HG02870 (cell line): ENCODE measurements around the gene MAP7.
A peak's percentile ranks its signal among the peaks of the same experiment; 100 is the strongest.

Experiments used
- ATAC-seq: cut with Tn5 transposase; IDR thresholded peaks from one replicate; pipeline ENCODE4 v1.9.1; 2021; ENCODE audit warnings: mild to moderate bottlenecking, moderate library complexity; ENCODE audit not compliant: unreplicated experiment

Gene MAP7

DNA sequence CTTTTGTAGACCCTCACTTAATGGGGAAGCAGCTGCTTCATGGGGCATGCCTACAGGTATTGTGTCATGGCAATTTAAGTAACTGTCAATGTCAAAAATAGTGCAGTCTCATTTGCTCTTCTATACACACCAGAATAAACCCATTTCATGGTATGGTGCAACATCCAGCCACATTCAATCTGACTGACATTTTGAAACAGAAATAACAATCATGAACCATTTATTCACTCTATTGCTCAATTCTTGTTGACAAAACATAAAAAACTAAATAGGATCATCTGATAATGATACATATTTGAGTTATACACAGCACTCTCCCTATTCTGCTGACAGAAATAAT lies 122.9 kb downstream of the MAP7 start:
- ATAC-seq: no peak

GRCh38 chr6:136426627-136427377 lies 123.4 kb downstream of the MAP7 start:
- no peak for ATAC-seq

DNA sequence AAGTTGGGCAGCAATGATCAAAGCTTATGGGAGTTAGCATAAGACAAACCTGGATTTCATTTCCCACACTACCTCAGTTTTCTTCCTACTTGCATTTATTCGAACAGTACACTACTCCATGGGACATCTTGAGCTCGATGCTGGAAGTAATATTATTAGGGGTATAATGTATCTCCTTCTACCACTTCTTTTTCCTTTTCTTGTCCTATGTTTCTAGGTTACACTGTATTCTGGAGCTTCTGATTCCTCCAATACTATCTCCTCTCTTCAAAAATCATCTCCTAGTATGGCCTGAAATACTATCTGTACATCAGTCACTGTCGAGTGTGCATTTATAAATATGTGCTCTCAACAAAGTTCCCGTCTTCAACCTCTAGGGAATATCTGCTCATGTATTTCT lies 124.4 kb downstream of the MAP7 start:
- no peak for ATAC-seq

DNA sequence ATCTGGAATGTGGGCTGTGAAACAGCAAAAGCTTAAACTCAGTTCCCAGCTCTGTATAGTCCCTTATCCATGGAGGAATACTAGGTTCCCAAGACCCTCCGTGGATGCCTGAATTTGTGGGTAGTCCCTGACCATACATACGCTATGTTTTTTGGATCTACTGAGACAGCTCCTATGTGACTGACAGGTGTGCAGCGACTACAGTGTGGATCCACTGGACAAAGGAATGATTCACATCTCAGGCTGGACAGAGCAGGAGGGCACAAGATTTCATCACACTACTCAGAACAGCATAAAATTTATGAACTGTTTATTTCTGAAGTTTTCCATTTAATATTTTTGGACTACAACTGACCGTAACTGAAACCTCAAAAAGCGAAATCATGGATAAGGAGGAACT lies 125.3 kb downstream of the MAP7 start:
- no peak for ATAC-seq

DNA sequence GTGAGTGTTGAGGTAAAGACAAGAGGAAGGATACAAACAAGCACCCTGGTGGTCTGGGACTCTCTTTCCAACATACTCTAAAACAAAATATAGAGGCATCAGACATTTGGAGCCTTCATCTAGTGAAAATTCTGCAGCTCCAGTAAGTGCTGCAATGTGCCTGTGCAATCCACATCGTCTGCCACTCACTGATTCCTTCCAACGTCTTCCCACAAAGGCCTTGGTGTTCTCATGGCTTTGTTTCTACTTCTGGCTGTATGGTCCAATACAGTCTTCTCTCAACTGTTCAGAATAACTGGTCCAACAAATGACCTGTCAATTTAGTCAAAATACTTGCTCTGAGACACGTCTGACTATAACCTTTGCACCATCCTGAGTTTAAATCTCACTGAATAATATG lies 125.8 kb downstream of the MAP7 start:
- no peak for ATAC-seq

- ATAC-seq: no peak
Observed at GRCh38 chr6:136421537-136422158, 128.6 kb downstream of the MAP7 start.

DNA sequence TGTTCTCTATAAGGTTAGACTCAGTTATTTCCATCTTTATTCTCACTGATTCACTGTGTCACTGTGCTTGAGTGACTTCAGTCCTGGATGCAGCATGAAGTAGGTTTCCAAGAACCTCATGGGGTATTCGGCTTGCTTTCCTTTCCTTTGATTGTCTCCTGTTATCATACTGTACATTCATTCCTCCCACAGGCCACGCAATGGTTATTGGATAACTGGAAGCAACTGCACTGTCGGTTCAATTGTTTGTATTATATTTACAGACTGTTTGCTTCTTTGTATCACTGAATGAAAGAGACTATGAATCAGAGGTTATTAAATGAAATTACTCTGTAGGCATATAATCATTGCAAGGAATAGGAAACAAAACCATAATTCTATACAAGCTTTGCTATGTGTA lies 129.4 kb downstream of the MAP7 start:
- no peak for ATAC-seq

- ATAC-seq: no peak
Observed at GRCh38 chr6:136415351-136416007, 134.7 kb downstream of the MAP7 start.

- no peak for ATAC-seq
Observed at GRCh38 chr6:136412410-136412809, 137.8 kb downstream of the MAP7 start.

DNA sequence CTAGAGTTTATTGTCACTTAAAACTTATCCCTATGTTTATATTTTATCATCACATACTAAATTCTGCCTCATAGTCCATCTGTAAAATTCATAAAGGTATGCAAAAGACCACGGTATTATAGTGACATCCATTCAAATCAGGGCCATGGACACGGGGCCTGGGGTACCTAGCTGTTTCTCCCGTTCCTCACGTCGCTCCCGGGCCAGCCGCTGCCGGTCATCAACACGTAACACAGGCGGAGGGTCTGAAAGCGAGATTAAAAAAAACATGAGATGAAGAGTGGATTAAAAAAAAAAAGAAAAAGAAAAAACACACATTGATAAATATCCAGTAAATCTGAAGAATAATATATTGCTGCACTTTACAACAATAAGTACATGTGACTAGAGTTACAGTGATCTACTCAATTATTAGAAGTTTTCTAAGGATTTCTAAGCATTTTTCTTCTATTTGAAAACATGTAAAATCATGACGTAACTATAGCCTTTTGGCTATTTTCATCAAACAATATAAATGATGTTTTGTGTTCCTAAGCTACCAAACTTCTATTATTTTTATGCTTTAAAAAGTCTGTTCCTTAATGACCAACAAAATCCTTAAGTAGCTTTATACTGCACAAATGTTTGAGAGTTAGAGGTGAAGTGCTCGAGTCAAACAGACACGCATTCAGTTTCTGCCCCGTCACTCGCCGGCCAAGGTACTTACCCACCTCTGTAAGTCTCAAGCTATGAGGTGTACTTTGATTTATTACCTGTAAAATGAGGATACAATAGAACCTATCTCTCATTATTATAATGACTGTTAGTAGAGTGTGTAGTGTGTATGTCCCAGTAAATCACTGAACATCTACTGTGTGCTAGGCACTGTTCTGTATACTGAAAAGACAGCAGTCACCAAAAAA lies 138.5 kb downstream of the MAP7 start:
- ATAC-seq: no peak

DNA sequence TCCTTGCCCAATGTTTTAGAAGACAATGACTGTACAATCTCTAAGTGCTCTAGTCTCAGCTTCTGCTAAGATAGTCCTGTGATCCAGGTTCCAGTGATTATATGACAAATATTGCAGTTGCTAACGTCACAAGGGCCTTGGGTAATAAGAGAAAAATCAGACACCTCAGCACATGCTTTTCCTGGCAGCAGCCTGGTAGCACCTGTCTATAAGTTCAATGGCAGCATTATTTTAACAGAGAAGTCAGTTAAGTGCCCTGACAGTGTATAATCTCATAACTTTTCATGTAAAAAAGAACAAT lies 139.2 kb downstream of the MAP7 start:
- no peak for ATAC-seq

GRCh38 chr6:136410201-136411024 lies 139.8 kb downstream of the MAP7 start:
- peak; percentile 94 for ATAC-seq

DNA sequence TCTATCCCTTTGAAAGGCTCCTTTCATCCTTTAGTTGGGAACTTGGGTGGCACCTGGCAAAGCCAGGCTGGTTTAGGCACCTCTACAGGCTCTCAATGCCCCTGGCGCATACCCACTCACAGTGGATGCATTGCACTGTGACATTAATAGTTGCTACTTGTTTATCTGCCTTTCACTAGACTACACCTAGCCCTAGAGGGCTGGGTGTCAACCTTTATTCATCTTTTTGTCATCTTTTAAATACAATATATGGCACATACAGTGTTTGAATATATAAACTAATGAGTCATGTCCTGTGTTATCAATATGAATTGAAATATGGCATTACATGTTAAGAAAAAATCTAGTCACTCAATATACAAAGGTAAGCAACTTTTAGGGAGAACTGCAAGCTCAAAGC lies 140.6 kb downstream of the MAP7 start:
- ATAC-seq: no peak

DNA sequence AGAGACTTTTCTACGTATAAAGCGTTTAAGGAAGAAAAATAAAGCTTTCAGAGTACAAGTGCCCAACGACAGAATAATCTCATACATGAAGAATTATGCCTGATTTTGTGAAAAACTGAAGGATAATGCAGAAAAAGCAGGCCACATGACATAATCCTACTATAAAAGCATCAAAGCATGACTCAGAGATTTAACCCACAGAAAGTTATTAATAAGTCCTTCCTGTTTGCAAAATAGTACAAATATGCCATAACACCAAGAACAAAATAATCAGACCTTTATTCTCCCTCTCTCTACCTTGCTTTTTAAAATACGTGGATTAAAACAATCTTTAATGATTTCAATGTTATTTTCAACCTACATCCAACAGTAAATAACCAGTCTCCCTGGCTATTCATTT lies 142.0 kb downstream of the MAP7 start:
- ATAC-seq: no peak

GRCh38 chr6:136405420-136406029 lies 144.7 kb downstream of the MAP7 start:
- no peak for ATAC-seq

DNA sequence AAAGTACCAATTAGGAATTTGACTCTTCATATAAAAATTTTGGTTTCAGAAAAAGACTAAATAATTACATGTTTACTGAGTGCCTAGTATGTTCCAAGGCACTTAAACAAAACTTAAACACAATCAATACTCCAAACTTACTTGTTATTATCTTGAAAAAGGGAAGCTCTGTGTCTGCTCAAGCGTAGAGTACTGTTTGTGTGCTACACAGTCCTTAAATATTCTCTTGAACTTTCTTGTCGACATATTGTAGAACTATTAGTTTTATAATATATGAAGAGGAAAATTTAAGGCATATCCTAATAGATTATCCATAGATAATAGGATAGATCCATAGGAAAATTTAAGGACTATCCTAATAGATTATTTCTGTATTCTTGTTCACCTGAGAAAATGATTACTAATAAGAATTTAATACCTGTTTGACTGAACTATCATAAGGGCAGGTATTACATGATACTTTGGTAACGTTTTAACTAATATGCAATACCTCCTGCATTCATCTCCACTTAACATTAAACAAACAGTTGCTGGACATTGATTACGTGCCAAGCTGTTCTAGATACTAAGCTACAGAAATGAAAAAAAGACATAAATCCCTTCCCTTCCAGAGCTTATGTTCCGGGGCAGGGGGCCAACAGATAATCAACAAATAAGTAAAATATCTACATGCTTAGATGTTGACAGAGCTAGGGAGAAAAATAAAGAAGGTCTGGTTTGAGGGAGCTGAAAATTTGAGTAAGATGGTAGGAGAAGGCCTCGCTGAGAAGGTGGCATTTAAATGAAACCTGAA lies 145.4 kb downstream of the MAP7 start:
- no peak for ATAC-seq

GRCh38 chr6:136404007-136404406 lies 146.2 kb downstream of the MAP7 start:
- no peak for ATAC-seq

- no peak for ATAC-seq
Observed at GRCh38 chr6:136403110-136403980, 146.9 kb downstream of the MAP7 start.
